ENCODE measurements around the gene TMEM225.

Gene TMEM225

GRCh38 chr11:123851110-123851509, 34.4 kb downstream of the TMEM225 start:
- WGBS, result 81% methylated on average over 4 of the region's 4 CpGs

DNA sequence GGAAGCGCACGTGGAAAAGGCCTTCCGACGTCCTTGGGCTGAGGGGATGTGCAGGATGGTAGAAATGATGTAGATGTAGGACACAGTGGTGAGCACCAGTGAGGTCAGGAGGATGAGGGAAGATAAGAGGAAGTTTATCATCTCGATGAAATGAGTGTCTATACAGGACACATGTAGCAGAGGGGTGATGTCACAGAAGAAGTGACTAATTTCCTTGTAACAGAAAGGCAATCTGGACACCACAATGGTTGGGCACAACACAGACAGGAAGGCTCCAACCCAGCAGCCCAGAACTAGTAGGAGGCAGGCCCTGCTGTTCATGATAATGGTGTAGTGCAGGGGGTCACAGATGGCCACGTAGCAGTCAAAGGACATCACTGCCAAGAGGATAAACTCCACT, 44.3 kb downstream of the TMEM225 start:
- H3K27me3 ChIP-seq (ENCODE audit: control insufficient read depth in 1 of 2, insufficient read depth in 1 of 2, low read length in 2 of 2), result no peaks in the 10 kb centered on the region
- H3K27ac ChIP-seq (ENCODE audit: low read length, poor library complexity, severe bottlenecking), result no peak overlapping the region
- no peak overlapping the region for H3K4me3 ChIP-seq (ENCODE audit: insufficient read depth in 1 of 2, low read depth in 1 of 2, low read length in 2 of 2)
- H3K4ac ChIP-seq (ENCODE audit: low read depth in 1 of 2, low read length in 2 of 2), result no peak overlapping the region
- no peak overlapping the region for H4K8ac ChIP-seq (ENCODE audit: low read length)
- no peak overlapping the region for H2AFZ ChIP-seq (ENCODE audit: low read depth, low read length)
- H2BK5ac ChIP-seq (ENCODE audit: low read depth, low read length, poor library complexity, severe bottlenecking), result no peak overlapping the region
- H3K4me1 ChIP-seq (ENCODE audit: control insufficient read depth, insufficient read depth, low read depth, low read length), result no peaks in the 10 kb centered on the region
- no peak overlapping the region for H4K91ac ChIP-seq (ENCODE audit: low read length)
- no peaks in the 10 kb centered on the region for H3K79me1 ChIP-seq (replicated peaks; ENCODE audit: low read length, poor library complexity, severe bottlenecking)
- H3K9ac ChIP-seq (ENCODE audit: low read length), result no peak overlapping the region
- H2BK12ac ChIP-seq (ENCODE audit: low read length in 2 of 2), result no peak overlapping the region
- no peak overlapping the region for H3K23ac ChIP-seq (ENCODE audit: low read length in 2 of 2)
- no peak overlapping the region for H2AK5ac ChIP-seq (ENCODE audit: low read length, severe bottlenecking)
- H3K4me2 ChIP-seq (ENCODE audit: low read length, poor library complexity, severe bottlenecking), result no peak overlapping the region
- no peaks in the 10 kb centered on the region for H3K36me3 ChIP-seq (ENCODE audit: control insufficient read depth in 1 of 2, insufficient read depth in 2 of 2, low read depth in 1 of 2, low read length in 2 of 2)
- no peak overlapping the region for H2BK15ac ChIP-seq (ENCODE audit: low read depth, poor library complexity, severe bottlenecking)
- no peak overlapping the region for H2BK120ac ChIP-seq (ENCODE audit: low read depth, low read length)
- WGBS, result 67% methylated on average over 6 of the region's 6 CpGs
- no peak overlapping the region for H3K14ac ChIP-seq (ENCODE audit: low read length in 2 of 2)
- DNase-seq, result no peak
- no peak overlapping the region for H3K18ac ChIP-seq (ENCODE audit: low read depth in 1 of 2, low read length in 2 of 2)
- peaks cover 3% of the 10 kb centered on the region for H3K9me3 ChIP-seq (ENCODE audit: control insufficient read depth, low read length)

More at GRCh38 chr11:123851110-123851509, 34.4 kb downstream of the TMEM225 start:
- Histone ChIP-seq H3K27ac (ENCODE audit: low read length, poor library complexity, severe bottlenecking) (no peak overlapping the region), H3K9me3 (ENCODE audit: control insufficient read depth, low read length) (peaks cover 6% of the 10 kb centered on the region), H3K23ac (ENCODE audit: low read length in 2 of 2) (no peak overlapping the region), H2BK12ac (ENCODE audit: low read length in 2 of 2) (no peak overlapping the region), H3K9ac (ENCODE audit: low read length) (no peak overlapping the region), H2BK120ac (ENCODE audit: low read depth, low read length) (no peak overlapping the region), H3K4me1 (ENCODE audit: control insufficient read depth, insufficient read depth, low read depth, low read length) (no peaks in the 10 kb centered on the region), H2AK5ac (ENCODE audit: low read length, severe bottlenecking) (no peak overlapping the region), H2BK5ac (ENCODE audit: low read depth, low read length, poor library complexity, severe bottlenecking) (no peak overlapping the region), H2BK15ac (ENCODE audit: low read depth, poor library complexity, severe bottlenecking) (no peak overlapping the region), H3K14ac (ENCODE audit: low read length in 2 of 2) (no peak overlapping the region), H2AFZ (ENCODE audit: low read depth, low read length) (no peak overlapping the region), H3K4me2 (ENCODE audit: low read length, poor library complexity, severe bottlenecking) (no peak overlapping the region), H3K4me3 (ENCODE audit: insufficient read depth in 1 of 2, low read depth in 1 of 2, low read length in 2 of 2) (no peak overlapping the region), H3K18ac (ENCODE audit: low read depth in 1 of 2, low read length in 2 of 2) (no peak overlapping the region), H3K27me3 (ENCODE audit: control insufficient read depth in 1 of 2, insufficient read depth in 1 of 2, low read length in 2 of 2) (no peaks in the 10 kb centered on the region), H3K79me1 (replicated peaks; ENCODE audit: low read length, poor library complexity, severe bottlenecking) (no peaks in the 10 kb centered on the region), H4K91ac (ENCODE audit: low read length) (peak overlapping the region; percentile 27), H4K8ac (ENCODE audit: low read length) (no peak overlapping the region), H3K36me3 (ENCODE audit: control insufficient read depth in 1 of 2, insufficient read depth in 2 of 2, low read depth in 1 of 2, low read length in 2 of 2) (peaks cover 0 to 3% of the 10 kb centered on the region in 2 experiments), H3K4ac (ENCODE audit: low read depth in 1 of 2, low read length in 2 of 2) (no peak overlapping the region)
- no peak for DNase-seq

DNA sequence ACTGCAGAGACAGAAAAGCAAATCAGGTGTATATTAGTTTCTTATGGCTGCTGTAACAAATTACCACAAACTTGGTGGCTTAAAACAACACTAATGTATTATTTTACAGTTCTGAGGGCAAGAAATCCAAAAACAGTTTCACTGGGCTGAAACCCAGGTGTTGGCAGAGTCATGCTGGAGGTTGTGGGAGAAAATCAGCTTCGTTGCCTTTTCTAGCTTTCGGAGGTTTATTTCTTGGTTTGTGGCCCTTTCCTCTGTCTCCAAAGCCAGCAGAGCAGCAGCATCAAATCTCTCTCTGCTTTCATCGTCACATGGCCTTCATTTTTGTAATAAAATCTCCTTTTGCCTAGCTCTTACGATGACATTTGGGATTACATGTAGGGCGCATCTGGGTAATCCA, 46.3 kb downstream of the TMEM225 start:
- no peaks in the 10 kb centered on the region for H3K79me1 ChIP-seq (replicated peaks; ENCODE audit: low read length, poor library complexity, severe bottlenecking)
- H3K14ac ChIP-seq (ENCODE audit: low read length in 2 of 2), result no peak overlapping the region
- no peak overlapping the region for H3K4ac ChIP-seq (ENCODE audit: low read depth in 1 of 2, low read length in 2 of 2)
- no peak overlapping the region for H2BK120ac ChIP-seq (ENCODE audit: low read depth, low read length)
- no peaks in the 10 kb centered on the region for H3K27me3 ChIP-seq (ENCODE audit: control insufficient read depth in 1 of 2, insufficient read depth in 1 of 2, low read length in 2 of 2)
- no peak overlapping the region for H2BK12ac ChIP-seq (ENCODE audit: low read length in 2 of 2)
- no peak overlapping the region for H3K27ac ChIP-seq (ENCODE audit: low read length, poor library complexity, severe bottlenecking)
- H3K4me1 ChIP-seq (ENCODE audit: control insufficient read depth, insufficient read depth, low read depth, low read length), result no peaks in the 10 kb centered on the region
- no peak overlapping the region for H2AFZ ChIP-seq (ENCODE audit: low read depth, low read length)
- DNase-seq, result no peak
- no peak overlapping the region for H3K4me3 ChIP-seq (ENCODE audit: insufficient read depth in 1 of 2, low read depth in 1 of 2, low read length in 2 of 2)
- WGBS, result 75% methylated on average over 5 of the region's 5 CpGs
- peaks cover 3% of the 10 kb centered on the region for H3K9me3 ChIP-seq (ENCODE audit: control insufficient read depth, low read length)
- H4K8ac ChIP-seq (ENCODE audit: low read length), result no peak overlapping the region
- H4K91ac ChIP-seq (ENCODE audit: low read length), result no peak overlapping the region
- H3K9ac ChIP-seq (ENCODE audit: low read length), result no peak overlapping the region
- H2BK15ac ChIP-seq (ENCODE audit: low read depth, poor library complexity, severe bottlenecking), result no peak overlapping the region
- H2BK5ac ChIP-seq (ENCODE audit: low read depth, low read length, poor library complexity, severe bottlenecking), result no peak overlapping the region
- no peak overlapping the region for H3K23ac ChIP-seq (ENCODE audit: low read length in 2 of 2)
- no peak overlapping the region for H3K18ac ChIP-seq (ENCODE audit: low read depth in 1 of 2, low read length in 2 of 2)
- H3K36me3 ChIP-seq (ENCODE audit: control insufficient read depth in 1 of 2, insufficient read depth in 2 of 2, low read depth in 1 of 2, low read length in 2 of 2), result no peaks in the 10 kb centered on the region
- no peak overlapping the region for H3K4me2 ChIP-seq (ENCODE audit: low read length, poor library complexity, severe bottlenecking)
- H2AK5ac ChIP-seq (ENCODE audit: low read length, severe bottlenecking), result no peak overlapping the region

GRCh38 chr11:123838659-123839058, 46.8 kb downstream of the TMEM225 start:
- Histone ChIP-seq H3K9ac (ENCODE audit: low read length) (no peak overlapping the region), H3K4me2 (ENCODE audit: low read length, poor library complexity, severe bottlenecking) (no peak overlapping the region)
- 88% methylated on average over 1 of the region's 1 CpG for WGBS

More at GRCh38 chr11:123838659-123839058, 46.8 kb downstream of the TMEM225 start:
- Histone ChIP-seq H4K8ac (ENCODE audit: low read length) (no peak overlapping the region), H2BK12ac (ENCODE audit: low read length in 2 of 2) (no peak overlapping the region), H3K4me1 (ENCODE audit: control insufficient read depth, insufficient read depth, low read depth, low read length) (no peaks in the 10 kb centered on the region), H3K23ac (ENCODE audit: low read length in 2 of 2) (no peak overlapping the region), H2BK15ac (ENCODE audit: low read depth, poor library complexity, severe bottlenecking) (no peak overlapping the region), H3K36me3 (ENCODE audit: control insufficient read depth in 1 of 2, insufficient read depth in 2 of 2, low read depth in 1 of 2, low read length in 2 of 2) (no peaks in the 10 kb centered on the region), H4K91ac (ENCODE audit: low read length) (no peak overlapping the region), H3K14ac (ENCODE audit: low read length in 2 of 2) (no peak overlapping the region), H3K4ac (ENCODE audit: low read depth in 1 of 2, low read length in 2 of 2) (no peak overlapping the region), H2AK5ac (ENCODE audit: low read length, severe bottlenecking) (no peak overlapping the region), H2BK120ac (ENCODE audit: low read depth, low read length) (no peak overlapping the region), H3K4me3 (ENCODE audit: insufficient read depth in 1 of 2, low read depth in 1 of 2, low read length in 2 of 2) (no peak overlapping the region), H2AFZ (ENCODE audit: low read depth, low read length) (no peak overlapping the region), H3K27ac (ENCODE audit: low read length, poor library complexity, severe bottlenecking) (no peak overlapping the region), H3K27me3 (ENCODE audit: control insufficient read depth in 1 of 2, insufficient read depth in 1 of 2, low read length in 2 of 2) (no peaks in the 10 kb centered on the region), H3K18ac (ENCODE audit: low read depth in 1 of 2, low read length in 2 of 2) (no peak overlapping the region), H3K9me3 (ENCODE audit: control insufficient read depth, low read length) (peaks cover 3% of the 10 kb centered on the region), H3K79me1 (replicated peaks; ENCODE audit: low read length, poor library complexity, severe bottlenecking) (no peaks in the 10 kb centered on the region), H2BK5ac (ENCODE audit: low read depth, low read length, poor library complexity, severe bottlenecking) (no peak overlapping the region)
- no peak for DNase-seq
